ENCODE results near the gene MAP3K7CL.

The MAP3K7CL gene

GRCh38 chr21:29168891-29169315 lies 38.5 kb downstream of the MAP3K7CL start:
- no peak overlapping the region for H3K4me3 Mint-ChIP-seq
- H3K27ac Mint-ChIP-seq, result no peak overlapping the region
- H3K27me3 Mint-ChIP-seq, result no peaks in the 10 kb centered on the region
- no peaks in the 10 kb centered on the region for H3K36me3 Mint-ChIP-seq (ENCODE audit: low read depth)
- ATAC-seq, result no peak
- no peaks in the 10 kb centered on the region for H3K9me3 Mint-ChIP-seq
- no peak for DNase-seq
- H3K4me1 Mint-ChIP-seq, result peaks cover 12% of the 10 kb centered on the region

GRCh38 chr21:29170944-29171343 lies 40.5 kb downstream of the MAP3K7CL start:
- Mint-ChIP-seq H3K36me3 (ENCODE audit: low read depth) (no peaks in the 10 kb centered on the region), H3K4me3 (no peak overlapping the region), H3K27ac (peak overlapping the region; percentile 36), H3K27me3 (no peaks in the 10 kb centered on the region), H3K9me3 (no peaks in the 10 kb centered on the region), H3K4me1 (peaks cover 12% of the 10 kb centered on the region)
- ATAC-seq (no peak), DNase-seq (no peak)

GRCh38 chr21:29172282-29172681 lies 41.8 kb downstream of the MAP3K7CL start:
- Mint-ChIP-seq H3K27ac (no peak overlapping the region), H3K4me3 (no peak overlapping the region), H3K4me1 (peaks cover 8% of the 10 kb centered on the region), H3K36me3 (ENCODE audit: low read depth) (no peaks in the 10 kb centered on the region), H3K9me3 (no peaks in the 10 kb centered on the region), H3K27me3 (no peaks in the 10 kb centered on the region)
- no peak for ATAC-seq
- DNase-seq, result no peak

GRCh38 chr21:29174607-29175013 lies 44.2 kb downstream of the MAP3K7CL start:
- no peak overlapping the region for H3K4me3 Mint-ChIP-seq
- DNase-seq (no peak), ATAC-seq (no peak)
- peaks cover 2% of the 10 kb centered on the region for H3K36me3 Mint-ChIP-seq (ENCODE audit: low read depth)
- H3K27me3 Mint-ChIP-seq, result no peaks in the 10 kb centered on the region
- no peaks in the 10 kb centered on the region for H3K9me3 Mint-ChIP-seq
- no peak overlapping the region for H3K27ac Mint-ChIP-seq
- H3K4me1 Mint-ChIP-seq, result peaks cover 8% of the 10 kb centered on the region

- peaks cover 6% of the 10 kb centered on the region for H3K4me1 Mint-ChIP-seq
- peaks cover 2% of the 10 kb centered on the region for H3K36me3 Mint-ChIP-seq (ENCODE audit: low read depth)
- ATAC-seq, result no peak
Measured at GRCh38 chr21:29175408-29176134, 45.1 kb downstream of the MAP3K7CL start.

GRCh38 chr21:29176471-29177120 lies 46.2 kb downstream of the MAP3K7CL start:
- no peak overlapping the region for H3K4me3 Mint-ChIP-seq
- H3K27ac Mint-ChIP-seq, result no peak overlapping the region
- no peaks in the 10 kb centered on the region for H3K9me3 Mint-ChIP-seq
- H3K36me3 Mint-ChIP-seq (ENCODE audit: low read depth), result peaks cover 2% of the 10 kb centered on the region
- no peaks in the 10 kb centered on the region for H3K27me3 Mint-ChIP-seq
- no peak for ATAC-seq
- no peak for DNase-seq
- peaks cover 3% of the 10 kb centered on the region for H3K4me1 Mint-ChIP-seq

More at GRCh38 chr21:29175408-29176134, 45.1 kb downstream of the MAP3K7CL start:
- no peak for DNase-seq
- Mint-ChIP-seq H3K27me3 (no peaks in the 10 kb centered on the region), H3K9me3 (no peaks in the 10 kb centered on the region), H3K27ac (no peak overlapping the region), H3K4me3 (no peak overlapping the region)

- H3K36me3 Mint-ChIP-seq (ENCODE audit: low read depth), result peaks cover 2% of the 10 kb centered on the region
- DNase-seq, result no peak
- no peak for ATAC-seq
- H3K4me1 Mint-ChIP-seq, result peaks cover 13% of the 10 kb centered on the region
- H3K9me3 Mint-ChIP-seq, result no peaks in the 10 kb centered on the region
- no peak overlapping the region for H3K27ac Mint-ChIP-seq
- no peaks in the 10 kb centered on the region for H3K27me3 Mint-ChIP-seq
- H3K4me3 Mint-ChIP-seq, result no peak overlapping the region
Measured at GRCh38 chr21:29177800-29178199, 47.4 kb downstream of the MAP3K7CL start.

GRCh38 chr21:29178926-29179325 lies 48.5 kb downstream of the MAP3K7CL start:
- Mint-ChIP-seq H3K27me3 (no peaks in the 10 kb centered on the region), H3K36me3 (ENCODE audit: low read depth) (peaks cover 2% of the 10 kb centered on the region), H3K4me3 (no peak overlapping the region), H3K27ac (no peak overlapping the region), H3K9me3 (no peaks in the 10 kb centered on the region), H3K4me1 (peaks cover 14% of the 10 kb centered on the region)
- DNase-seq (no peak), ATAC-seq (no peak)

- ATAC-seq (no peak), DNase-seq (no peak)
- no peaks in the 10 kb centered on the region for H3K9me3 Mint-ChIP-seq
- peaks cover 14% of the 10 kb centered on the region for H3K4me1 Mint-ChIP-seq
- H3K4me3 Mint-ChIP-seq, result no peak overlapping the region
- peaks cover 2% of the 10 kb centered on the region for H3K36me3 Mint-ChIP-seq (ENCODE audit: low read depth)
- H3K27ac Mint-ChIP-seq, result no peak overlapping the region
- H3K27me3 Mint-ChIP-seq, result no peaks in the 10 kb centered on the region
Measured at GRCh38 chr21:29179503-29179902, 49.1 kb downstream of the MAP3K7CL start.

GRCh38 chr21:29181799-29182470 lies 51.5 kb downstream of the MAP3K7CL start:
- Mint-ChIP-seq H3K27me3 (no peaks in the 10 kb centered on the region), H3K27ac (peak overlapping the region; percentile 59), H3K4me1 (peaks cover 14% of the 10 kb centered on the region), H3K9me3 (no peaks in the 10 kb centered on the region), H3K36me3 (ENCODE audit: low read depth) (peaks cover 2% of the 10 kb centered on the region), H3K4me3 (peak overlapping the region; percentile 51)
- DNase-seq (no peak), ATAC-seq (no peak)

- no peaks in the 10 kb centered on the region for H3K27me3 Mint-ChIP-seq
- DNase-seq (no peak), ATAC-seq (no peak)
- peaks cover 14% of the 10 kb centered on the region for H3K4me1 Mint-ChIP-seq
- no peaks in the 10 kb centered on the region for H3K9me3 Mint-ChIP-seq
- no peak overlapping the region for H3K27ac Mint-ChIP-seq
- peaks cover 2% of the 10 kb centered on the region for H3K36me3 Mint-ChIP-seq (ENCODE audit: low read depth)
- H3K4me3 Mint-ChIP-seq, result no peak overlapping the region
Measured at GRCh38 chr21:29182691-29183092, 52.2 kb downstream of the MAP3K7CL start.

- ATAC-seq (no peak), DNase-seq (no peak)
- no peak overlapping the region for H3K27ac Mint-ChIP-seq
- no peaks in the 10 kb centered on the region for H3K36me3 Mint-ChIP-seq (ENCODE audit: low read depth)
- no peaks in the 10 kb centered on the region for H3K27me3 Mint-ChIP-seq
- H3K4me1 Mint-ChIP-seq, result peaks cover 14% of the 10 kb centered on the region
- no peaks in the 10 kb centered on the region for H3K9me3 Mint-ChIP-seq
- H3K4me3 Mint-ChIP-seq, result no peak overlapping the region
Measured at GRCh38 chr21:29184037-29184436, 53.6 kb downstream of the MAP3K7CL start.

- Mint-ChIP-seq H3K36me3 (ENCODE audit: low read depth) (no peaks in the 10 kb centered on the region), H3K4me3 (no peak overlapping the region), H3K27ac (no peak overlapping the region), H3K9me3 (no peaks in the 10 kb centered on the region), H3K4me1 (peaks cover 14% of the 10 kb centered on the region), H3K27me3 (no peaks in the 10 kb centered on the region)
- no peak for ATAC-seq
- DNase-seq, result no peak
Measured at GRCh38 chr21:29185172-29185571, 54.7 kb downstream of the MAP3K7CL start.

GRCh38 chr21:29185633-29186032 lies 55.2 kb downstream of the MAP3K7CL start:
- peaks cover 19% of the 10 kb centered on the region for H3K4me1 Mint-ChIP-seq
- ATAC-seq (no peak), DNase-seq (no peak)
- H3K27me3 Mint-ChIP-seq, result no peaks in the 10 kb centered on the region
- no peaks in the 10 kb centered on the region for H3K36me3 Mint-ChIP-seq (ENCODE audit: low read depth)
- H3K9me3 Mint-ChIP-seq, result no peaks in the 10 kb centered on the region
- no peak overlapping the region for H3K4me3 Mint-ChIP-seq
- H3K27ac Mint-ChIP-seq, result no peak overlapping the region

GRCh38 chr21:29186246-29186645 lies 55.8 kb downstream of the MAP3K7CL start:
- H3K27me3 Mint-ChIP-seq, result no peaks in the 10 kb centered on the region
- H3K27ac Mint-ChIP-seq, result no peak overlapping the region
- DNase-seq (no peak), ATAC-seq (no peak)
- peaks cover 23% of the 10 kb centered on the region for H3K4me1 Mint-ChIP-seq
- H3K4me3 Mint-ChIP-seq, result no peak overlapping the region
- no peaks in the 10 kb centered on the region for H3K9me3 Mint-ChIP-seq
- no peaks in the 10 kb centered on the region for H3K36me3 Mint-ChIP-seq (ENCODE audit: low read depth)
